Memory B cell (primary cell): ENCODE results near the gene ILKAP.

Experiments used
- ATAC-seq: fragments of 150-1000 bp; cut with Tn5 transposase; 2 replicates; pipeline ENCODE4 v1.10.0; 2021; ENCODE audit warnings: low read depth, mild to moderate bottlenecking, moderate library complexity
- DNase-seq, 2 donors: peaks; one replicate each; pipeline ENCODE4 v3.0.0; 2022; ENCODE audit warnings: low spot score in 2 of 2
- H3K27ac Mint-ChIP-seq: one replicate; pipeline ENCODE4 v1.8.0; 2022; ENCODE audit warnings: mild to moderate bottlenecking, moderate library complexity, mixed read lengths
- H3K27me3 Mint-ChIP-seq: one replicate; pipeline ENCODE4 v1.8.0; 2022; ENCODE audit warnings: mixed read lengths
- H3K36me3 Mint-ChIP-seq: one replicate; pipeline ENCODE4 v1.8.0; 2022; ENCODE audit warnings: mild to moderate bottlenecking, mixed read lengths
- H3K4me1 Mint-ChIP-seq: one replicate; pipeline ENCODE4 v1.8.0; 2022; ENCODE audit warnings: mixed read lengths
- H3K4me3 Mint-ChIP-seq: one replicate; pipeline ENCODE4 v1.8.0; 2022; ENCODE audit warnings: mild to moderate bottlenecking, moderate library complexity, mixed read lengths
- H3K9me3 Mint-ChIP-seq: one replicate; pipeline ENCODE4 v1.8.0; 2022; ENCODE audit warnings: mixed read lengths

The ILKAP gene

DNA sequence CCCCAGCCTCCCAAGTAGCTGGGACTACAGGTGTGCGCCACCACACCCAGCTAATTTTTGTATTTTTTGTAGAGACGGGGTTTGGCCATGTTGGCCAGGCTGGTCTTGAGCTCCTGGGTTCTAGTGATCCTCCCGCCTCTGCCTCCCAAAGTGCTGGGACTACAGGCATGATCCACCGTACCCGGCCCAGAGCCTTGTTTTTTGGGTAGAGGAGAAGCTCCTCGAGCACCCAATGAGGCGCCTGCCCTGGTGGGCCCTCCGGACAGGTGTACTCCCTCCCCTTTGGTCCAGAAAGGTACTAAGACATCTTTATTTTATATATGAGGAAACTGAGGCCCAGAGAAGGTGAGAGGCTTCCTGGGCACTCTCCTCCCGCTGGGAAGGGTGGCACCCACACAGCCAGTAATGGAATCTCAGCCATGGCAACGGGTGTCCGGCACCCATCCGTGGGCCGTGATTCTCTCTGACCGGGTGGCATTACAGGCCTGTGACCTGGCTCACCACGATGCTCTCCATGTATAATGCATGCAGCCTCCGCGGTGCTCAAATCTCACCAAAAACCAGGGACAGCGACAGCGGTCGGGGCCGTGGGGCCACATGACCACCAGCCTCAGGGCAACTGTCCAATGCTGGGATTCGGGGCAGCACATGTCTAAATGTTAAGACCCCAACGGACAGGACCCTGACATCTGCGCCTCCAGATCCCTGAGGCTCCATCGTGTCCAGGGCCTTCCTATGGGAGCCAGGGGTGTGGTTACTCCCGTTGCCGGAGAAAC is 81.8 kb downstream of the ILKAP start:
- ATAC-seq = no peak
- H3K4me1 Mint-ChIP-seq = peaks cover 19% of the 10 kb centered on the region
- no peak overlapping the region for H3K27ac Mint-ChIP-seq
- H3K36me3 Mint-ChIP-seq = peaks cover 7% of the 10 kb centered on the region
- no peak overlapping the region for H3K4me3 Mint-ChIP-seq
- no peak for DNase-seq
- no peaks in the 10 kb centered on the region for H3K9me3 Mint-ChIP-seq
- H3K27me3 Mint-ChIP-seq = peaks cover 7% of the 10 kb centered on the region

DNA sequence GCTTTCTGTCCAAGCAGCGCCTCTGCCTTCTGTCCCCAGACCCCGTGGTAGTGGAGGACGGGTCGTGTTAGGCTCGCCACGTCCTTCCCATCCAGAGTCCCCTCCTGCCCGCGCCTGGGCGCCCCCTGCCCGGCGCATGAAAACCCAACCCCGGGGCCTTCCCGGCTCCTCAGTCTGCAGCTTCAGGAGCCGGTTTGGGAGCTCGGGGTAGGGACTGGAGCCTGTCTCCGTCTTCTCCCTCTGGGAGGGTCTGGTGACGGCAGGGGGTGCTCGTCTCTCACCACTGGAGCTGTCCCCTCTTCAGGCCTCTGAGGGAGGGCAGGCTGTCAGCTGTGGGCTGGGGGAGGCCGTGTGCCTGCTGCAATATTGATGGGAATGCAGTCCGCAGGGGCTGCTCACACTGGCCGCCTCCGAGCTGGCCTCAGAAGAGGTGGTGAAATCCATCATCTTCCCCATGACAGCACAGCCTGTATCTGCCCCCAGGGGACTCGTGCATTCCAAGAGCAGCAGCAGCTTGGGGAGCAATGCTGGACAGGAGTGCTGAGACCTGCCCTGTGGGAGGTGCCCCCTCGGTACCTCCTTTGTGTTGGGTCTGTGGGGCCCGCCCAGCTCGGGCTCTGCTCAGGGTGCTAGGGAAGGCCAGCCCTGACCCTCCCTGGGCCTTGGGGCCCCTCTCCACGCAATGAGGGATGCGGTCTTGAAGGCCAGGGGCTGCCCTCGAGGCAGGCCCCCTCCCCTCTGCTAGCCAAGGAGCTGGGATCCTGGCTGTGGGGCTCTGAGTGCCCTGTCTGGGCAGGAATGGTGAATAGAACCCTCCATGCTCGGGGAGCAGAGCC is 82.8 kb downstream of the ILKAP start:
- no peak overlapping the region for H3K4me3 Mint-ChIP-seq
- peaks cover 7% of the 10 kb centered on the region for H3K27me3 Mint-ChIP-seq
- H3K9me3 Mint-ChIP-seq = no peaks in the 10 kb centered on the region
- H3K4me1 Mint-ChIP-seq = peaks cover 19% of the 10 kb centered on the region
- DNase-seq (no peak), ATAC-seq (no peak)
- H3K36me3 Mint-ChIP-seq = peaks cover 7% of the 10 kb centered on the region
- H3K27ac Mint-ChIP-seq = no peak overlapping the region
